Loucy (cell line): Measurements from ENCODE around the gene SLC9A4.

Experiments
- H2AFZ ChIP-seq: fragments of 200-600 bp; sonication (generic); 2 replicates; pipeline ENCODE4 v1.6.0; 2016; ENCODE audit warnings: antibody characterized with exemption, mild to moderate bottlenecking, low read length, moderate library complexity
- H3F3A ChIP-seq: fragments of 200-600 bp; 2 replicates; pipeline ENCODE4 v1.6.0; 2016; ENCODE audit warnings: antibody characterized with exemption, low read depth, mild to moderate bottlenecking
- H3K27me3 ChIP-seq: fragments of 200-600 bp; sonication (generic); 2 replicates; pipeline ENCODE4 v1.6.1; 2014; ENCODE audit warnings: low read length, mild to moderate bottlenecking; ENCODE audit not compliant: insufficient read depth, poor library complexity, severe bottlenecking
- H3K36me3 ChIP-seq: fragments of 200-600 bp; sonication (generic); 2 replicates; pipeline ENCODE4 v1.6.1; 2016; ENCODE audit warnings: low read length; ENCODE audit not compliant: insufficient read depth
- H3K4me1 ChIP-seq: fragments of 200-600 bp; sonication (generic); 2 replicates; pipeline ENCODE4 v1.5.1; 2014; ENCODE audit warnings: low read length, mild to moderate bottlenecking; ENCODE audit not compliant: insufficient read depth, poor library complexity, severe bottlenecking
- H3K4me2 ChIP-seq: fragments of 200-600 bp; sonication (generic); 2 replicates; pipeline ENCODE4 v1.6.0; 2014; ENCODE audit warnings: antibody characterized with exemption, low read length, low read depth, mild to moderate bottlenecking; ENCODE audit not compliant: poor library complexity, severe bottlenecking
- H3K4me3 ChIP-seq: fragments of 200-600 bp; sonication (generic); 2 replicates; pipeline ENCODE4 v1.5.1; 2014; ENCODE audit warnings: low read length, mild to moderate bottlenecking, mixed read lengths; ENCODE audit not compliant: poor library complexity, severe bottlenecking
- H3K79me2 ChIP-seq: fragments of 200-600 bp; sonication (generic); 2 replicates; pipeline ENCODE4 v1.6.1; 2014; ENCODE audit warnings: low read length; ENCODE audit not compliant: insufficient read depth
- H3K9ac ChIP-seq: fragments of 200-600 bp; sonication (generic); 2 replicates; pipeline ENCODE4 v1.6.0; 2014; ENCODE audit warnings: mild to moderate bottlenecking, low read depth, low read length, moderate library complexity; ENCODE audit not compliant: poor library complexity, severe bottlenecking
- H3K9me2 ChIP-seq: fragments of 200-600 bp; sonication (generic); replicated peaks from 2 replicates; pipeline ENCODE4 v1.6.1; 2016; ENCODE audit warnings: low read depth, low read length, mixed read lengths
- H3K9me3 ChIP-seq: fragments of 200-600 bp; sonication (generic); 2 replicates; pipeline ENCODE4 v1.6.1; 2014; ENCODE audit warnings: mild to moderate bottlenecking, antibody characterized with exemption, low read length, low read depth; ENCODE audit not compliant: insufficient read depth
- H4K20me1 ChIP-seq: fragments of 200-600 bp; sonication (generic); 2 replicates; pipeline ENCODE4 v1.6.0; 2014; ENCODE audit warnings: antibody characterized with exemption, low read length, mild to moderate bottlenecking; ENCODE audit not compliant: insufficient read depth, poor library complexity, severe bottlenecking
- EZH2phosphoT487 ChIP-seq: fragments of 200-600 bp; IDR thresholded peaks from 2 replicates; pipeline ENCODE4 v1.6.1; 2018; ENCODE audit warnings: antibody characterized with exemption, mild to moderate bottlenecking, moderate library complexity, borderline replicate concordance
- TF ChIP-seq, protein P1 (sequence below): fragments of 200-600 bp; sonication (generic); conservative IDR thresholded peaks from 2 replicates; pipeline ENCODE4 v1.5.1; 2014; ENCODE audit warnings: mild to moderate bottlenecking, antibody characterized with exemption, low read length

The SLC9A4 gene

DNA sequence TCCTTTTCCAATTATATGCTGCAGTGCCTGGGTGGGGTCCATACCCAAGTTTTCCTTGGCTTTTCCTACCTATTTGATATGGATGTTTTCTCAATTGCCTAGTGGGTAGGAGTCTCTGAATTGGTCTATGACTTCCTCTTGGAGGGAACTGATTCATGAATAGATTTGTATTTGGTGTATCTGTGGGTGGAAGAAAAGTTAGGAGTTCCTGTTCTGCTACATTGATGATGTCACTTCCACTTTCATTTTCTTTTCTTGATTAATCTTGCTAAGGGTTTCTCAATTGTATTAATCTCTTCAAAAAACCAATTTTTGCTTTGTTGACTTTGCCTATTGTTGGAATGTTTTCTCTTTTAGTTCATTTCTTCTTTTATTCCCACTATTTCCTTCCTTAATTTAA lies 108.9 kb downstream of the SLC9A4 start:
- no peaks in the 10 kb centered on the region for H3K9me2 ChIP-seq
- no peaks in the 10 kb centered on the region for H3K27me3 ChIP-seq
- H3K9me3 ChIP-seq = no peaks in the 10 kb centered on the region
- H3K9ac ChIP-seq = no peak overlapping the region
- H3F3A ChIP-seq = no peaks in the 10 kb centered on the region
- no peaks in the 10 kb centered on the region for H3K4me1 ChIP-seq
- H3K36me3 ChIP-seq = no peaks in the 10 kb centered on the region
- H2AFZ ChIP-seq = peak overlapping the region; percentile 83
- H4K20me1 ChIP-seq = no peaks in the 10 kb centered on the region
- peak overlapping the region; percentile 48 for H3K4me3 ChIP-seq
- peak overlapping the region; percentile 52 for H3K4me2 ChIP-seq
- TF ChIP-seq, protein P1, sequence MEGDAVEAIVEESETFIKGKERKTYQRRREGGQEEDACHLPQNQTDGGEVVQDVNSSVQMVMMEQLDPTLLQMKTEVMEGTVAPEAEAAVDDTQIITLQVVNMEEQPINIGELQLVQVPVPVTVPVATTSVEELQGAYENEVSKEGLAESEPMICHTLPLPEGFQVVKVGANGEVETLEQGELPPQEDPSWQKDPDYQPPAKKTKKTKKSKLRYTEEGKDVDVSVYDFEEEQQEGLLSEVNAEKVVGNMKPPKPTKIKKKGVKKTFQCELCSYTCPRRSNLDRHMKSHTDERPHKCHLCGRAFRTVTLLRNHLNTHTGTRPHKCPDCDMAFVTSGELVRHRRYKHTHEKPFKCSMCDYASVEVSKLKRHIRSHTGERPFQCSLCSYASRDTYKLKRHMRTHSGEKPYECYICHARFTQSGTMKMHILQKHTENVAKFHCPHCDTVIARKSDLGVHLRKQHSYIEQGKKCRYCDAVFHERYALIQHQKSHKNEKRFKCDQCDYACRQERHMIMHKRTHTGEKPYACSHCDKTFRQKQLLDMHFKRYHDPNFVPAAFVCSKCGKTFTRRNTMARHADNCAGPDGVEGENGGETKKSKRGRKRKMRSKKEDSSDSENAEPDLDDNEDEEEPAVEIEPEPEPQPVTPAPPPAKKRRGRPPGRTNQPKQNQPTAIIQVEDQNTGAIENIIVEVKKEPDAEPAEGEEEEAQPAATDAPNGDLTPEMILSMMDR = no peak
- H3K79me2 ChIP-seq = no peaks in the 10 kb centered on the region

DNA sequence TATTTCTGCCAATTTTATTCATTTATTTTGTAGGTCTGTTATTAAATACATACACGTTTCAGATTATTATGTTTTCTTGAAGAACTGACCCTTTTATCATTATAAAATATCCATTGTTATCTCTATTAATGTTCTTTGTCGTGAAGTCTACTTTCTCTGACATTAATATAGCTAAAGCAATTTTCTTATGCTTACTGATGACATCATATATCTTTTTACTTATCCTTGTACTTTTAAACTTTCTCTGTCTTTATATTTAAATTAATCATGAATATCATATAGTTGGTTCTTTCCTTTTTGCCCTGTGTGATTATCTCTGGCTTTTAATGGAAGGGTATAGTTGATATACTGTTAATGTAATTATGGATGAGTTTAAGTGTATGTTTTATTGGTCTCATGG lies 109.8 kb downstream of the SLC9A4 start:
- Histone ChIP-seq H3K4me2 (no peak overlapping the region), H2AFZ (no peak overlapping the region), H3F3A (no peaks in the 10 kb centered on the region), H4K20me1 (no peaks in the 10 kb centered on the region), H3K4me3 (no peak overlapping the region), H3K4me1 (no peaks in the 10 kb centered on the region), H3K9me3 (no peaks in the 10 kb centered on the region), H3K79me2 (no peaks in the 10 kb centered on the region), H3K36me3 (no peaks in the 10 kb centered on the region), H3K9ac (no peak overlapping the region), H3K27me3 (no peaks in the 10 kb centered on the region), H3K9me2 (no peaks in the 10 kb centered on the region)
- TF ChIP-seq EZH2phosphoT487 = no peak
- TF ChIP-seq, protein P1 = no peak
